Liver (tissue), 9 donors: ENCODE results near the gene GGA2. TPM values are rescaled to one million over a fixed set of nuclear protein-coding genes. Genes with fewer than 3 reads are reported as not detected.

Experiments
- DNase-seq: peaks from one replicate; pipeline ENCODE4 v3.0.0-alpha.2; 2017; ENCODE audit warnings: low spot score
- H3K27ac ChIP-seq, 2 donors: one replicate each; pipeline ENCODE4 v1.7.0; 2013; ENCODE audit warnings: inconsistent platforms in 2 of 2, low read length in 2 of 2, control low read depth in 1 of 2, low read depth in 1 of 2, mild to moderate bottlenecking in 1 of 2
- H3K27me3 ChIP-seq, 4 donors: one replicate each; pipeline versions ENCODE4 v1.6.1 to v1.7.0; 2013; ENCODE audit warnings: low read length in 3 of 4, inconsistent platforms in 1 of 4, mild to moderate bottlenecking in 1 of 4, moderate library complexity in 1 of 4; ENCODE audit not compliant: control insufficient read depth in 4 of 4, insufficient read depth in 4 of 4
- H3K36me3 ChIP-seq, 4 donors: one replicate each; pipeline versions ENCODE4 v1.6.1 to v1.7.0; 2013; ENCODE audit warnings: low read length in 3 of 4, mild to moderate bottlenecking in 3 of 4, low read depth in 1 of 4, moderate library complexity in 1 of 4; ENCODE audit not compliant: control insufficient read depth in 4 of 4, insufficient read depth in 3 of 4
- H3K4me1 ChIP-seq, 4 donors: one replicate each; pipeline versions ENCODE4 v1.6.1 to v1.7.0; 2013; ENCODE audit warnings: low read length in 3 of 4, mild to moderate bottlenecking in 3 of 4, moderate library complexity in 1 of 4; ENCODE audit not compliant: control insufficient read depth in 4 of 4, insufficient read depth in 4 of 4
- H3K4me3 ChIP-seq, 3 donors: one replicate each; pipeline versions ENCODE4 v1.6.1 to v1.7.0; 2013; ENCODE audit warnings: low read length in 3 of 3, control low read depth in 1 of 3, low read depth in 1 of 3, mild to moderate bottlenecking in 1 of 3
- H3K9ac ChIP-seq, 2 donors: one replicate each; pipeline ENCODE4 v1.7.0; 2013; ENCODE audit warnings: low read length in 2 of 2, mild to moderate bottlenecking in 2 of 2, moderate library complexity in 2 of 2, control low read depth in 1 of 2, low read depth in 1 of 2
- H3K9me3 ChIP-seq, 4 donors: one replicate each; pipeline versions ENCODE4 v1.6.1 to v1.7.0; 2013; ENCODE audit warnings: low read length in 3 of 4; ENCODE audit not compliant: control insufficient read depth in 4 of 4
- ATF3 ChIP-seq: IDR thresholded peaks from 2 replicates; pipeline ENCODE4 v1.6.1; 2016; ENCODE audit warnings: antibody characterized with exemption
- CTCF ChIP-seq: fragments of 150-350 bp; IDR thresholded peaks from 2 replicates; pipeline ENCODE4 v1.5.1; 2017; ENCODE audit warnings: improper control_type of control experiment, low read depth, low read length; ENCODE audit not compliant: missing input control
- EGR1 ChIP-seq, 2 donors: IDR thresholded peaks; 2 replicates each; pipeline ENCODE4 v1.6.1; 2016 to 2018; ENCODE audit warnings: antibody characterized with exemption in 2 of 2, low read depth in 2 of 2
- FOXA1 ChIP-seq: IDR thresholded peaks from 2 replicates; pipeline ENCODE4 v1.6.1; 2016; ENCODE audit warnings: antibody characterized with exemption
- FOXA2 ChIP-seq: IDR thresholded peaks from 2 replicates; pipeline ENCODE4 v1.6.1; 2016; ENCODE audit warnings: antibody characterized with exemption
- HNF4A ChIP-seq, 2 donors: conservative IDR thresholded peaks; 2 replicates each; pipeline ENCODE4 v1.6.1; 2016; ENCODE audit warnings: antibody characterized with exemption in 2 of 2, mild to moderate bottlenecking in 2 of 2
- HNF4G ChIP-seq: IDR thresholded peaks from 2 replicates; pipeline ENCODE4 v1.6.1; 2016; ENCODE audit warnings: antibody characterized with exemption
- JUND ChIP-seq, 2 donors: IDR thresholded peaks; 2 replicates each; pipeline ENCODE4 v1.6.1; 2016; ENCODE audit warnings: antibody characterized with exemption in 2 of 2
- NR2F2 ChIP-seq: IDR thresholded peaks from 2 replicates; pipeline ENCODE4 v1.6.1; 2016; ENCODE audit warnings: antibody characterized with exemption
- RAD21 ChIP-seq, 2 donors: IDR thresholded peaks; 2 replicates each; pipeline ENCODE4 v1.6.1; 2016; ENCODE audit warnings: antibody characterized with exemption in 2 of 2, mild to moderate bottlenecking in 2 of 2
- REST ChIP-seq: IDR thresholded peaks from 2 replicates; pipeline ENCODE4 v1.6.1; 2016; ENCODE audit warnings: antibody characterized with exemption, mild to moderate bottlenecking
- RXRA ChIP-seq, 2 donors: IDR thresholded peaks; 2 replicates each; pipeline ENCODE4 v1.6.1; 2017 to 2018; ENCODE audit warnings: antibody characterized with exemption in 2 of 2, mild to moderate bottlenecking in 1 of 2
- SP1 ChIP-seq: IDR thresholded peaks from 2 replicates; pipeline ENCODE4 v1.6.1; 2018; ENCODE audit warnings: antibody characterized with exemption, mild to moderate bottlenecking
- TAF1 ChIP-seq: conservative IDR thresholded peaks from 2 replicates; pipeline ENCODE4 v1.6.1; 2016; ENCODE audit warnings: antibody characterized with exemption, mild to moderate bottlenecking
- YY1 ChIP-seq: IDR thresholded peaks from 2 replicates; pipeline ENCODE4 v1.6.1; 2016; ENCODE audit warnings: antibody characterized with exemption, mild to moderate bottlenecking
- ZBTB33 ChIP-seq: IDR thresholded peaks from 2 replicates; pipeline ENCODE4 v1.6.1; 2016; ENCODE audit warnings: antibody characterized with exemption
- WGBS: extraction: QIAGEN DNeasy Blood & Tissue Kit; methylation state at CpG from one replicate; pipeline ENCODE4 v1.1.7; 2013; 5-methylcytosine and 5-hydroxymethylcytosine counted together
- polyA plus RNA-seq, 2 donors: library from polyadenylated mRNA; stranded (reverse) in 1 of 2; unstranded in 1 of 2; fragments of 200-250 nt in 1 of 2; fragments of >200 nt in 1 of 2; fragmentation: Nextera tagmentation in 1 of 2; extraction: Ambion mirVana in 1 of 2; gene quantifications; one replicate each; pipeline versions ENCODE4 v1.2.1 to v1.2.3, GENCODE V29; 2013 to 2015
- total RNA-seq, 2 donors: library from RNA; depleted of rRNA; stranded (reverse); fragments of >200 nt; gene quantifications; one replicate each; pipeline ENCODE4 v1.2.3, GENCODE V29; 2014
- donor health status: healthy.
- donor health status: healthy.
- donor health status: healthy.
- donor health status: healthy.
- donor health status: healthy.

GGA2 gene
- total and polyA plus RNA-seq, 4 donors: 8.4 to 23.9 (median 16.0) TPM

- H3K9ac ChIP-seq: no peak overlapping the region
- no peaks in the 10 kb centered on the region for H3K27me3 ChIP-seq
- TF ChIP-seq ZBTB33: no peak
- no peak for TF ChIP-seq FOXA1
- no peak for TF ChIP-seq SP1
- no peak for TF ChIP-seq EGR1 (IDR thresholded peaks at IDR 0.05; ENCODE audit: low read depth in 2 of 2)
- no peak for TF ChIP-seq CTCF
- TF ChIP-seq ATF3: no peak
- TF ChIP-seq JUND (IDR thresholded peaks at IDR 0.05): no peak
- TF ChIP-seq YY1: no peak
- no peak for TF ChIP-seq FOXA2
- H3K4me3 ChIP-seq: no peak overlapping the region
- H3K36me3 ChIP-seq: peaks cover 0 to 3% (median 1%) of the 10 kb centered on the region in 4 donors
- H3K27ac ChIP-seq: no peak overlapping the region
- DNase-seq: no peak
- no peaks in the 10 kb centered on the region for H3K4me1 ChIP-seq
- no peaks in the 10 kb centered on the region for H3K9me3 ChIP-seq
- 86% methylated on average over 4 of the region's 4 CpGs for WGBS
Measured at GRCh38 chr16:23516366-23517137, 6.3 kb upstream of the GGA2 start.

- Histone ChIP-seq H3K9me3 (no peaks in the 10 kb centered on the region), H3K9ac (no peak overlapping the region), H3K4me1 (no peaks in the 10 kb centered on the region), H3K4me3 (no peak overlapping the region), H3K36me3 (peaks cover 0 to 3% (median under 1%) of the 10 kb centered on the region in 4 donors), H3K27me3 (no peaks in the 10 kb centered on the region), H3K27ac (no peak overlapping the region)
- DNase-seq: no peak
- TF ChIP-seq RAD21 (IDR thresholded peaks at IDR 0.05) (no peak), NR2F2 (no peak), RXRA (IDR thresholded peaks at IDR 0.05) (no peak)
- WGBS: 97% methylated on average over 5 of the region's 5 CpGs
Measured at GRCh38 chr16:23515881-23516280, 5.6 kb upstream of the GGA2 start.

- Histone ChIP-seq H3K9me3 (no peaks in the 10 kb centered on the region), H3K27ac (no peak overlapping the region), H3K4me3 (no peak overlapping the region), H3K36me3 (peaks cover 0 to 2% (median 0%) of the 10 kb centered on the region in 4 donors), H3K27me3 (no peaks in the 10 kb centered on the region), H3K4me1 (peaks cover 0 to 4% (median under 1%) of the 10 kb centered on the region in 4 donors), H3K9ac (no peak overlapping the region)
- DNase-seq: no peak
- 90% methylated on average over 7 of the region's 7 CpGs for WGBS
- TF ChIP-seq TAF1 (no peak), FOXA1 (no peak), JUND (IDR thresholded peaks at IDR 0.05) (no peak), HNF4A (conservative IDR thresholded peaks at IDR 0.05) (no peak), REST (no peak), NR2F2 (no peak), HNF4G (no peak), SP1 (no peak), RAD21 (IDR thresholded peaks at IDR 0.05) (no peak), RXRA (IDR thresholded peaks at IDR 0.05) (no peak), ZBTB33 (no peak)
Measured at GRCh38 chr16:23514381-23515152, 4.3 kb upstream of the GGA2 start.
